IPS-20b (cell line): ENCODE data around the gene GALNS.
"Not testable (repeated sequence)": the region's sequence is repeated elsewhere in the genome, so short reads cannot be mapped to it uniquely, and the experiment has no call there.

Source experiments
- H3K27ac ChIP-seq: one replicate; pipeline ENCODE4 v1.5.1; 2013; ENCODE audit warnings: low read length
- H3K27me3 ChIP-seq: 2 replicates; pipeline ENCODE4 v1.6.1; 2013; ENCODE audit warnings: mild to moderate bottlenecking, low read length, inconsistent platforms; ENCODE audit not compliant: insufficient read depth
- H3K36me3 ChIP-seq: 2 replicates; pipeline ENCODE4 v1.6.1; 2013; ENCODE audit warnings: low read depth, mild to moderate bottlenecking, inconsistent platforms, low read length, moderate library complexity; ENCODE audit not compliant: insufficient read depth
- H3K4me1 ChIP-seq: 2 replicates; pipeline ENCODE4 v1.6.1; 2013; ENCODE audit warnings: mild to moderate bottlenecking, control low read depth, inconsistent platforms, low read length, moderate library complexity; ENCODE audit not compliant: insufficient read depth
- H3K4me3 ChIP-seq: 2 replicates; pipeline ENCODE4 v1.5.1; 2013; ENCODE audit warnings: mild to moderate bottlenecking, low read length, inconsistent platforms
- H3K9ac ChIP-seq: 2 replicates; pipeline ENCODE4 v1.6.1; 2013; ENCODE audit warnings: low read depth, mild to moderate bottlenecking, inconsistent platforms, low read length, moderate library complexity
- H3K9me3 ChIP-seq: 2 replicates; pipeline ENCODE4 v1.6.1; 2013; ENCODE audit warnings: mild to moderate bottlenecking, low read depth, low read length, inconsistent platforms; ENCODE audit not compliant: insufficient read depth

The GALNS gene

DNA sequence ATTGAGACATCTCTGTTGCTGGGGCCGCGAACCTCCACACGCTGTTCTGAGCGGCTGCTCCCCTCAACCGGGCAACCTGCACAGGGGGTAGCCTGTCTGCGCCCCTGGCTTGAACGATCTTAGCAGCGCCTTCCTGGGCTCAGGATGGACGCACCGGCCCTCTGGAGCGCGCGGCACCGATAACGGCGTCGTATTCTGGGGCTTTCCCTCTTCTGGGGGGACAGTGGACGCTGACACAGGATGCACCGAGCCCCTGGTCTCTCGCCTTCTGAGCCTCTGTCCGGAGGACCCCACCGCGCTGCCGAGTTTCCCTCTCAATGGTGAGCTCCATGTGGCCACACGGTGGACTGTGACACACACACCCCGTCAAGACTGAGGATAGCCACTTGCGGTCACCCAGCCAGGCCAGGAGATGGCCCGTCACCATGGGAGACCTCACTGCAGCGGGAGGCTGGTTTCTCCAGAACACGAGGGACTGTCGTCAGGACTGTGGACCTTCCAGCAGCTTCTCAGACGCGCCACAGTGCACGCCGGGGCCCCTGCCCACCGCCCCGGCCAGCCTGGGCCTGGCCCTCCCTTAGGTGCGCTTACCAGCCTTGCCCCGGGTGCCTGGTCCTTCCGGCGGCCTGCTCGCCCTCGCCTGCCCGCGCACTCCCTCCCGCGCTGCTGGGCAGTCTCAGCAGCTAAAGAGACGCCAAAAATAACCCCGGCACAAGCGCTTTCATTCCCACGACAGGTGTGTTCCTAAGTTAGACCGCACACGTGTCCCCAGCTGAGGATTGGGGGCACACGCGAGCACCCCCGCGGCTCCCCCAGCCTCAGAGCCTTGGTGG is 39.7 kb upstream of the GALNS start:
- Histone ChIP-seq H3K27me3 (no peaks in the 10 kb centered on the region), H3K4me3 (no peak overlapping the region), H3K4me1 (no peaks in the 10 kb centered on the region), H3K9ac (no peak overlapping the region), H3K36me3 (no peaks in the 10 kb centered on the region), H3K27ac (no peak overlapping the region), H3K9me3 (no peaks in the 10 kb centered on the region)

DNA sequence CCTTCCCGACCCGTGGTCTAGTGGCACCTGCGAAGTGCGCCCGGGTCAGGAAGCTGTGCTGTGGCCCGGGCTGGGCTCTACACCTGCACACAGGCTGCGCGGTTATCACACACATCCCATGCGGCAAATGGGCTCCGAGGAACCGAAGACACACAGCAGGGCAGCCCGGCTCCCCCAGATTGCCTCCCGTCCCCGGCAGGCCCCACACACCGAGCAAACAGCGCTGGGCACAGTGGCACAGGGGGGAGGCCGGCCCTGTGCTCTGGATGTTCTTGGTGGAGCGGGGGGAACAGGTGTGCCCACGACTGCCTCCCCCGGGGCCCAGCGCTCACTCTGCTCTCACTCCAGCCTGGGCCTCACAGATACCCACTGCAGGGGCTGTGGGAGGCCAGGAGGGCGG is 38.6 kb upstream of the GALNS start:
- no peak overlapping the region for H3K9ac ChIP-seq
- no peak overlapping the region for H3K4me3 ChIP-seq
- H3K27ac ChIP-seq = no peak overlapping the region
- no peaks in the 10 kb centered on the region for H3K36me3 ChIP-seq
- H3K27me3 ChIP-seq = no peaks in the 10 kb centered on the region
- no peaks in the 10 kb centered on the region for H3K9me3 ChIP-seq
- no peaks in the 10 kb centered on the region for H3K4me1 ChIP-seq

DNA sequence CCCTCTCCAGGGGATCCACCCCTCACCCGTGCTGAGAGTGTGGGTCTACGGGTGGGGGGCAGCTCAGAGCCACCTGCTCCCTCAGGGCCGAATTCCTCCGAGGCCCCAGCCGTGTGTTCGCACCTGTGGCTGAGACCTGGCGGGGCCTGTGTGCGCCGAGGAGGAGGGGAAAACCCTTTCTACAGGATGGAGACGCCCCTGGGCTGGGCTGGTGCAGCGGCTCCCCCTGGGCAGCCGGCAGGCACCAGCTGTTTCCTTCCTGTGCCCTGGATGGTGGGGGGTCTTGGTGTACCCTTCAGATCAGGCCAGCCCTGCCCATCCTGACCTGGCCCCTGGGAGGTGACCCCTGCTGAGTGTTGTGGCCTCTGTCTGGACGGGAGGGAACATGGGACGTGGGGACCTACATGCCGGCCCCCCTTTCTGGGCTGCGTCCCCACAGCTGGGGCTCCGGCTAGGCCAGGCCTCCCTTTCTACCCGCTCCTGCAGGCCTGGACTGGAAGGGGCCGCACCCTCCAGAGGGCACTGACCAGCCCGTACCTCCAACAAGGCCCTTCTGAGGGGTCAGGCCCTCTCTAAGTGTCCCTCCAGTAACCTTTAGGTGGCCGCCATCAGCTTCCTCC is 38.0 kb upstream of the GALNS start:
- Histone ChIP-seq H3K4me1 (no peaks in the 10 kb centered on the region), H3K9me3 (no peaks in the 10 kb centered on the region), H3K9ac (no peak overlapping the region), H3K27me3 (no peaks in the 10 kb centered on the region), H3K36me3 (no peaks in the 10 kb centered on the region), H3K4me3 (no peak overlapping the region), H3K27ac (no peak overlapping the region)

DNA sequence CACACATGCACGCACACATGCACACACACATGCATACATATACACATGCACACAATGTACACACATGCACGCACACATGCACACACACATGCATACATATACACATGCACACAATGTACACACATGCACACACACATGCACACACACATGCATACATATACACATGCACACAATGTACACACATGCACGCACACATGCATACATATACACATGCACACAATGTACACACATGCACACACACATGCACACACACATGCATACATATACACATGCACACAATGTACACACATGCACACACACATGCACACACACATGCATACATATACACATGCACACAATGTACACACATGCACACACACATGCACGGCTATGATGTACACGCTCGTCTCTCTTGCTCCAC is 37.5 kb upstream of the GALNS start:
- not testable (repeated sequence) for H3K4me1 ChIP-seq, H3K27me3 ChIP-seq, H3K9me3 ChIP-seq, H3K9ac ChIP-seq, H3K36me3 ChIP-seq, H3K27ac ChIP-seq, H3K4me3 ChIP-seq

DNA sequence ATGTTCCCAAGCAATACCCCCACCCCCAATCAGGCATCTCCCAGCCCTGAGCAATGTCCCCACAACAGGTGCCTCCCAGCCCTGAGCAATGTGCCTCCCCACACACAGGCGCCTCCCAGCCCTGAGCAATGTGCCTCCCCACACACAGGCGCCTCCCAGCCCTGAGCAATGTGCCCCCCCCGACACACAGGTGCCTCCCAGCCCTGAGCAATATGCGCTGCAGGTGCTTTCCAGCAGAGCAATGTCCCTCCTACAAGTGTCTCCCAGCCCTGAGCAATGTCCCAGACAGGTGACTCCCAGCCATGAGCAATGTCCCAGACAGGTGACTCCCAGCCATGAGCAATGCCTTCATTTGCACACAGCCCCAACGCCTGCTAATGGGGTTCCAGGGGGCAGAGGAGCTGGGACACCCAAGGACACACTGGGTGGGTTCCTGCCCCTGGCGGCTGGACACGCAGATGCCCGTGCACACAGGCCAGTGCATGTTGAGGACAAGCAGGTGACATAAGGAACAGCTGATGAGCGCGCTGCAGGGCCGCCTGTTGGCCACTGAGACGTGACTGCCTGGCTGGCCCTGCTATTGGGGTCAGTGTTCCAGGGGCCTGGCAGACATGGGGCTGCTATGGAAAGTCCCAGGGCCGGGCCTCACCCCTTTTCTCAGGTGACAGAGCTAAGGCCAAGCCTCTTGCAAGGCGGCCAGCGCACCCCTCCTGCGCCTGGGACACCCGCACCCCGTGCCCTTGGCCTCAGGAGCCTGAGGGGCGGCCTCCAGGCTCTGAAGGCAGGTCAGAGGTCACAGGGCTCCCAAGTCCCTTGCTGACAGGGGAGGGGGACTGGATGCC is 36.6 kb upstream of the GALNS start:
- H3K36me3 ChIP-seq = no peaks in the 10 kb centered on the region
- H3K27ac ChIP-seq = no peak overlapping the region
- no peaks in the 10 kb centered on the region for H3K4me1 ChIP-seq
- no peak overlapping the region for H3K4me3 ChIP-seq
- H3K9ac ChIP-seq = no peak overlapping the region
- H3K27me3 ChIP-seq = no peaks in the 10 kb centered on the region
- no peaks in the 10 kb centered on the region for H3K9me3 ChIP-seq

DNA sequence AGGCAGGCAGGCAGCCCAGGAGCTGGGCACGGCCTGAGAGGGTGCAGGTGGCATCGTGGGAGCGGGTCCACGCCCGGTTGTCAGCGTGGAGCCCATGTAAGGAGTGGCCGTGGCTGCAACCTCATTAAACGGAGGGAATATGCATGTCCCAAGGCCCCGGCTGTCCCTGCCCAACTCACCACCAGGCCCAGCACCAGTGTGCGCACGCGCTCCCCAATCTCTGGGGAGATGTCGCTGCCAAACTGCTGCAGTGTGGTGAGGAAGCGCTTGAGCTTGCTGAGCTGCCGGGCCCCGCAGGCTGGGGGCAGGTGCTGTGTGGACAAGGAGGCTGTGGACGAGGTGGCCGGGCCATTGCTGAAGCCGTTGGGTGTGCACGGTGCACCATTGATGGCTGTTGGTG is 35.3 kb upstream of the GALNS start:
- Histone ChIP-seq H3K4me1 (no peaks in the 10 kb centered on the region), H3K9ac (no peak overlapping the region), H3K36me3 (no peaks in the 10 kb centered on the region), H3K9me3 (no peaks in the 10 kb centered on the region), H3K27me3 (no peaks in the 10 kb centered on the region), H3K4me3 (no peak overlapping the region), H3K27ac (no peak overlapping the region)

DNA sequence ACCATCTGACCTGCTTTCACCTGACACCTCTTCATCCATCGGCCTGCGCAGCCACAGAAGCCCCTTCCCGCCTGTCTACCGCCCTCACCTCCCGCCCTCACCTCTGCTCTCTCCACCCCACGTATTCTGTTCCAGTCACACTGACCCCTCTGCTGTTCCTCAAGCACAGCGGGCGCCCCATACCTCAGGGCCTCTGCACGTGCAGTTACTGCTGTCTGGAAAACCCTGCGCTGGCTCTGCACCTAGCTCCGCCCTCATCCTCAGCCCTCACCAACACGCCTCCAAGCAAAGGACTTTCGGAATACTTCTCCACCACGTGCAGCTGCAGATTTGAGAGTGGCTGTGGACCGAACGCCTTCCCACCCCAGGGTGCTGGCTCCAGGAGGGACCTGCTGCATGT is 34.3 kb upstream of the GALNS start:
- Histone ChIP-seq H3K27me3 (no peaks in the 10 kb centered on the region), H3K9ac (no peak overlapping the region), H3K27ac (no peak overlapping the region), H3K4me1 (no peaks in the 10 kb centered on the region), H3K4me3 (no peak overlapping the region), H3K9me3 (no peaks in the 10 kb centered on the region), H3K36me3 (no peaks in the 10 kb centered on the region)

DNA sequence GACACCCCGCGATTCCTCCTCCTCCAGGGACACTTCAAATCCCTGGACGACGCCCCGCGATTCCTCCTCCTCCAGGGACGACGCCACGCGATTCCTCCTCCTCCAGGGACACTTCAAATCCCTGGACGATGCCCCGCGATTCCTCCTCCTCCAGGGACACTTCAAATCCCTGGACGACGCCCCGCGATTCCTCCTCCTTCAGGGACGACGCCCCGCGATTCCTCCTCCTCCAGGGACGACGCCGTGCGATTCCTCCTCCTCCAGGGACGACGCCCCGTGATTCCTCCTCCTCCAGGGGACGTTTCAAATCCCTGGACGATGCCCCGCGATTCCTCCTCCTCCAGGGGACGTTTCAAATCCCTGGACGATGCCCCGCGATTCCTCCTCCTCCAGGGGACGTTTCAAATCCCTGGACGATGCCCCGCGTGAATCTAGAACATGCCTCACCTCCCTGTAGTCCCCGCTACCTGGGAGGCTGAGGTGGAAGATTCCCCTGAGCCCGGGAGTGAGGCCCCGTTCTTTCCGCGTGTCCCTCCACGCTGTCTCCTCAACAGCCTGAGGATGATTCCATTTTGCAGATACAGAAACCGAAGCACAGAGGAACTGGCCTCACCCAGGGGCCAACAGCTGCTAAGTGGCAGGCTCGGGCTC is 33.1 kb upstream of the GALNS start:
- not testable (repeated sequence) for H3K27ac ChIP-seq, H3K4me3 ChIP-seq, H3K9me3 ChIP-seq, H3K27me3 ChIP-seq, H3K4me1 ChIP-seq, H3K36me3 ChIP-seq, H3K9ac ChIP-seq

DNA sequence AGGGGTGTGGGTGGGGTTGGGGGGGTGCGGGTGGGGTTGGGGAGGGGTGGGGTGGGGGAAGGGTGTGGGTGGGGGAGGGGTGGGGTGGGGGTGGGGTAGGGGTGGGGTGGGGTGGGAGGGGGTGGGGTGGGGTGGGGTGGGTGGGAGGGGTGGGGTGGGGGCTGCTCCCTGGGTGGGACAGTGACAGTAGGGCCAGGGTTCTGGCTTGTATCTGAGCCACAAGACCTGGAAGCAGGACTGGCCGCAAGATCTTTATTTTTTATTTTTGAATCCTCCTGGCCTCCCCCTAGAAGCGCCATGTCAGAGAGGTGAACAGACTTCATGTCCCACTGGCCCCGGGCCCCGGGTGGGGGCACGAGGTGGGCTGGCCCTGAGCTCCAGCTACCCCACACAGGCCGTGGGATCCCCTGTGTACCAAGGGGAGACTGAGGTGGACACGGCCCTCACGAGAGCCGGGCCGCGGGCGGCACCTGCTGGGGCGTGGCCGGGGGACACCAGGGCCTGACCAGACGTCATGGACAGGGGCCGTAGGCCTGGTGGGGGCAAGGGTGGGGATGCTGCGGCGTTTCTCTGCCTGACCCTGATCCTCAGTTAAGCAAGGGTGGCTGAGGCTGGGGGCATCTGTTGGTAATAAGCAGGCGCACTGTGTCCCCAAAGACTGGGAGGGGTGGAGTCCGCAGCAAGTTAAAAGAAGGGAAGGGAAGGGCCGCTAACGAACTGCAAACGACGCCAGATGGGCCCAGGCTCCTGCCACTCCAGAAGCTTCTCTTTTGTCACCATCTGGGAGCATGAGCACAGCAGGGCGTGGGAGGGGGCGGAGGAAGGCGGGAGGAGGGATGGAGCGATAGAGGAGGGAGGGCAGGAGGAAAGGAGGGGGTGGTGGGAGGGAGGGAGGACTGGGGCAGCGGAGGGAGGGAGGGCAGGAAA is 32.0 kb upstream of the GALNS start:
- Histone ChIP-seq H3K27me3 (no peaks in the 10 kb centered on the region), H3K9me3 (no peaks in the 10 kb centered on the region), H3K4me3 (no peak overlapping the region), H3K4me1 (no peaks in the 10 kb centered on the region), H3K9ac (no peak overlapping the region), H3K36me3 (no peaks in the 10 kb centered on the region), H3K27ac (no peak overlapping the region)

DNA sequence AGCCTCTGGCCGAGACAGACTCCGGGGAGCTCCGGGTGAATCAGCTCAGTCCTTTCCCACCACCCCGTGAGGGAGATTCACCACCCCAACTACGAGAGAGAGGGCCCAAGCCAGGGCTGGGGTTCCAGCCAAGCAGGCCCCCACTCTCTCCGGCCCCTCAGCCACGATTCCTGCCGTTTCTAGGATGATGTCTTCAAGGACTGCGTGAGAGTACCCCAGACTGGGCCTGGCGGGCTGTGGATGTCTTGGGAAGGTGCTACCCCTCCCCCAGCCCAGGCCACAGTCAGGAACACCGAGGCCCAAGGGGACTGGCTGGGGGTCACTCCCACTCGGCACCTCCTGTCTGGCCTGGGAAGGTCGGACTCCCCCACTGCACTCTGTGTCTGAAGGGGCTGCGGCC is 31.3 kb upstream of the GALNS start:
- Histone ChIP-seq H3K27me3 (no peaks in the 10 kb centered on the region), H3K4me3 (no peak overlapping the region), H3K4me1 (no peaks in the 10 kb centered on the region), H3K9me3 (no peaks in the 10 kb centered on the region), H3K27ac (no peak overlapping the region), H3K36me3 (no peaks in the 10 kb centered on the region), H3K9ac (no peak overlapping the region)
